HepG2 (cell line): ENCODE data around the gene SIX5. TPM values are rescaled to one million over a fixed set of nuclear protein-coding genes. Genes with fewer than 3 reads are reported as not detected.

ENCODE experiments used
- JUN ChIP-seq: sonication (generic); formaldehyde crosslinking; IDR thresholded peaks from 2 replicates; pipeline ENCODE4 v1.4.0; 2020; ENCODE audit warnings: mild to moderate bottlenecking, missing genetic modification reagents
- MYC ChIP-seq: sonication (generic); formaldehyde crosslinking; IDR thresholded peaks from 2 replicates; pipeline ENCODE4 v1.9.0; 2021; ENCODE audit warnings: missing genetic modification reagents, borderline replicate concordance
- REST ChIP-seq, 2 experiments: IDR thresholded peaks; 2 replicates each; pipeline ENCODE4 v1.6.1; 2011 to 2012; ENCODE audit warnings: low read length in 2 of 2, borderline replicate concordance in 1 of 2, low read depth in 1 of 2, mild to moderate bottlenecking in 1 of 2, moderate library complexity in 1 of 2
- SUZ12 ChIP-seq: fragments of 150-350 bp; IDR thresholded peaks from 2 replicates; pipeline ENCODE4 v1.6.1; 2014; ENCODE audit warnings: low read depth, low read length
- TBX2 ChIP-seq: sonication (generic); formaldehyde crosslinking; IDR thresholded peaks from 2 replicates; pipeline ENCODE4 v1.5.0; 2020; ENCODE audit warnings: missing genetic modification reagents, mild to moderate bottlenecking, borderline replicate concordance
- ZNF281 ChIP-seq: sonication (generic); formaldehyde crosslinking; IDR thresholded peaks from 2 replicates; pipeline ENCODE4 v1.4.0; 2020; ENCODE audit warnings: missing genetic modification reagents, borderline replicate concordance
- ZNF496 ChIP-seq: sonication (generic); formaldehyde crosslinking; IDR thresholded peaks from 2 replicates; pipeline ENCODE4 v1.8.1; 2023; ENCODE audit warnings: mild to moderate bottlenecking, moderate library complexity, missing genetic modification reagents; ENCODE audit not compliant: insufficient replicate concordance
- ZNF513 ChIP-seq: sonication (generic); formaldehyde crosslinking; conservative IDR thresholded peaks from 2 replicates; pipeline ENCODE4 v1.5.0; 2020; ENCODE audit warnings: missing genetic modification reagents
- ZNF691 ChIP-seq: sonication (generic); formaldehyde crosslinking; IDR thresholded peaks from 2 replicates; pipeline ENCODE4 v1.4.0; 2020; ENCODE audit warnings: missing genetic modification reagents, low read depth, mild to moderate bottlenecking, borderline replicate concordance
- polyA plus RNA-seq, 8 experiments: library from polyadenylated mRNA; depleted of rRNA in 3 of 8; stranded (reverse) in 7 of 8; unstranded in 1 of 8; fragments of >200 nt; fragmentation: Illumina TruSeq in 4 of 8; extraction: Trizol in 4 of 8; gene quantifications; 2 replicates each; pipeline versions ENCODE4 v1.2.1 to v1.2.3, GENCODE V29; 2011 to 2016; ENCODE audit warnings: low read depth in 4 of 8, missing spikeins in 1 of 8, mixed read lengths in 1 of 8; ENCODE audit not compliant: insufficient read depth in 1 of 8
- total RNA-seq, 5 experiments: library from RNA; depleted of rRNA; stranded (reverse); fragments of >200 nt; fragmentation: Illumina TruSeq; extraction: Trizol; gene quantifications; 2 replicates each; pipeline ENCODE4 v1.2.3, GENCODE V29; 2016; ENCODE audit warnings: low read depth in 1 of 5
- TF ChIP-seq, protein P1 (sequence below): sonication (generic); formaldehyde crosslinking; IDR thresholded peaks from 2 replicates; pipeline ENCODE4 v1.5.1; 2020; ENCODE audit warnings: mild to moderate bottlenecking, missing genetic modification reagents, borderline replicate concordance
- TF ChIP-seq, protein P2 (sequence below): sonication (generic); formaldehyde crosslinking; IDR thresholded peaks from 2 replicates; pipeline ENCODE4 v1.4.0; 2020; ENCODE audit warnings: missing genetic modification reagents, borderline replicate concordance

Gene SIX5
- total and polyA plus RNA-seq, 2 of the 13 experiments (the other 11 are each of a cell fraction or from before 2014, with no cell fraction given), result 7.7 to 10.5 TPM

- TF ChIP-seq ZNF513 (CRISPR knock-in tag) (no peak), ZNF496 (CRISPR knock-in tag) (no peak), SUZ12 (no peak), ZNF281 (CRISPR knock-in tag) (no peak), TBX2 (CRISPR knock-in tag) (no peak), ZNF691 (CRISPR knock-in tag) (no peak), JUN (no peak), MYC (CRISPR knock-in tag) (peak; percentile 86; the same call in 1 of the 2 replicates), REST (IDR thresholded peaks at IDR 0.05; ENCODE audit: borderline replicate concordance in 1 of 2, low read depth in 1 of 2, low read length in 2 of 2) (no peak)
- TF ChIP-seq, protein P1, sequence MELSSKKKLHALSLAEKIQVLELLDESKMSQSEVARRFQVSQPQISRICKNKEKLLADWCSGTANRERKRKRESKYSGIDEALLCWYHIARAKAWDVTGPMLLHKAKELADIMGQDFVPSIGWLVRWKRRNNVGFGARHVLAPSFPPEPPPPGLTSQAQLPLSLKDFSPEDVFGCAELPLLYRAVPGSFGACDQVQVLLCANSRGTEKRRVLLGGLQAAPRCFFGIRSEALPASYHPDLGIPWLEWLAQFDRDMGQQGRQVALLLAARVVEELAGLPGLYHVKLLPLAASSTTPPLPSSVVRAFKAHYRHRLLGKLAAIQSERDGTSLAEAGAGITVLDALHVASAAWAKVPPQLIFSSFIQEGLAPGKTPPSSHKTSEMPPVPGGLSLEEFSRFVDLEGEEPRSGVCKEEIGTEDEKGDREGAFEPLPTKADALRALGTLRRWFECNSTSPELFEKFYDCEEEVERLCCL, result peak; percentile 76; the same call in 1 of the 2 replicates
- TF ChIP-seq, protein P2, sequence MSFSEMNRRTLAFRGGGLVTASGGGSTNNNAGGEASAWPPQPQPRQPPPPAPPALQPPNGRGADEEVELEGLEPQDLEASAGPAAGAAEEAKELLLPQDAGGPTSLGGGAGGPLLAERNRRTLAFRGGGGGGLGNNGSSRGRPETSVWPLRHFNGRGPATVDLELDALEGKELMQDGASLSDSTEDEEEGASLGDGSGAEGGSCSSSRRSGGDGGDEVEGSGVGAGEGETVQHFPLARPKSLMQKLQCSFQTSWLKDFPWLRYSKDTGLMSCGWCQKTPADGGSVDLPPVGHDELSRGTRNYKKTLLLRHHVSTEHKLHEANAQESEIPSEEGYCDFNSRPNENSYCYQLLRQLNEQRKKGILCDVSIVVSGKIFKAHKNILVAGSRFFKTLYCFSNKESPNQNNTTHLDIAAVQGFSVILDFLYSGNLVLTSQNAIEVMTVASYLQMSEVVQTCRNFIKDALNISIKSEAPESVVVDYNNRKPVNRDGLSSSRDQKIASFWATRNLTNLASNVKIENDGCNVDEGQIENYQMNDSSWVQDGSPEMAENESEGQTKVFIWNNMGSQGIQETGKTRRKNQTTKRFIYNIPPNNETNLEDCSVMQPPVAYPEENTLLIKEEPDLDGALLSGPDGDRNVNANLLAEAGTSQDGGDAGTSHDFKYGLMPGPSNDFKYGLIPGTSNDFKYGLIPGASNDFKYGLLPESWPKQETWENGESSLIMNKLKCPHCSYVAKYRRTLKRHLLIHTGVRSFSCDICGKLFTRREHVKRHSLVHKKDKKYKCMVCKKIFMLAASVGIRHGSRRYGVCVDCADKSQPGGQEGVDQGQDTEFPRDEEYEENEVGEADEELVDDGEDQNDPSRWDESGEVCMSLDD (CRISPR knock-in tag), result no peak
Observed at GRCh38 chr19:45767881-45768654, 984 bp downstream of the SIX5 start (continued).
